Erythroblast (primary cell): ENCODE data around the gene JPT2.

ENCODE experiments used
- GATA1 ChIP-seq: IDR thresholded peaks from 2 replicates; pipeline ENCODE4 v1.6.1; 2011; ENCODE audit warnings: low read depth, mild to moderate bottlenecking, control low read depth, low read length, moderate library complexity
- POLR2A ChIP-seq: IDR thresholded peaks from 2 replicates; pipeline ENCODE4 v1.6.1; 2011; ENCODE audit warnings: mild to moderate bottlenecking, low read length

DNA sequence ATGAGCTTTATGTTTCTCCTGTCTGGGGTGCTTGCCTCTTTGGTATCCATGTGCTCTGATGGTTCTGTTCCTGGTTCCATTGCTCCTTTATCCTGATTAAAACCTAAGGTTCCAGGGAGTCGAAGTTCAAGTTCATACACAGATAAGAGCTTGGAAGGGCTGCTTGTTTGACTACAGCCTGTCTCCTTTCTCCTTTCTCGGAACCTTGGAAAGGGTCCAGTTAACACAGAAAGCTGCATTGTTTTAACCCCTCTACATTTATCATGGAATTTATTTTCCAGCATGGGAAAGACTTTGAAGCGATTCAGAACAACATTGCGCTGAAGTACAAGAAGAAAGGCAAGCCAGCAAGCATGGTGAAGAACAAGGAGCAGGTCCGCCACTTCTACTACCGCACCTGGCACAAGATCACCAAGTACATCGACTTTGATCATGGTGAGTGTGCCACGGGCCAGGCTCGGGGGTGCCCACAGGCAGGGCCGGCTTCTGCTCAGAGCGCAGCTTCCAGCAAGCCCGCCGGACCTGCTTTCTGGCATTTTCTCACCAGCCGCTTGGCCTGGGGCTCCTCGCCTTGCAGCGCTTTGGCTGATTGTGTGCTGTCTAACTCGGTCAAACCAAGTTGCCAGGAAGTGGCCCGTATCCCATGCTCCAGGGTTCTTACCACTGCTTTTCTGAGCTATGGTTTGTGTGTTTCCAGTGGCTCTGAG lies 46.0 kb upstream of the JPT2 start:
- TF ChIP-seq POLR2A (no peak), GATA1 (no peak)
